IPS-NIHi7 (cell line): Measurements from ENCODE around the gene CPA5.
A peak's percentile ranks its signal among the peaks of the same experiment; 100 is the strongest.
"Not testable (repeated sequence)": the region's sequence is repeated elsewhere in the genome, so short reads cannot be mapped to it uniquely, and the experiment has no call there.

Experiments
- DNase-seq: peaks from one replicate; pipeline ENCODE4 v3.0.0; 2012; ENCODE audit warnings: mixed read lengths; ENCODE audit errors: extremely low spot score

Gene CPA5

GRCh38 chr7:130358471-130358870 lies 13.9 kb downstream of the CPA5 start:
- no peak for DNase-seq

- DNase-seq, result no peak
These were observed 14.8 kb downstream of the CPA5 start for GRCh38 chr7:130359276-130359857.

- DNase-seq, result no peak
These were observed 15.9 kb downstream of the CPA5 start for GRCh38 chr7:130360518-130360917.

- DNase-seq, result no peak
These were observed 17.1 kb downstream of the CPA5 start for GRCh38 chr7:130361681-130362080.

- DNase-seq, result no peak
These were observed 17.7 kb downstream of the CPA5 start for GRCh38 chr7:130362251-130362816.

GRCh38 chr7:130363026-130363847 lies 18.6 kb downstream of the CPA5 start:
- DNase-seq, result no peak

GRCh38 chr7:130364451-130364850 lies 19.8 kb downstream of the CPA5 start:
- DNase-seq, result no peak

- no peak for DNase-seq
These were observed 20.5 kb downstream of the CPA5 start for GRCh38 chr7:130365088-130365487.

GRCh38 chr7:130365511-130366441 lies 21.2 kb downstream of the CPA5 start:
- peak; percentile 45 for DNase-seq

- no peak for DNase-seq
These were observed 21.9 kb downstream of the CPA5 start for GRCh38 chr7:130366564-130366963.

GRCh38 chr7:130367088-130367755 lies 22.6 kb downstream of the CPA5 start:
- no peak for DNase-seq

- DNase-seq, result no peak
These were observed 23.5 kb downstream of the CPA5 start for GRCh38 chr7:130367836-130368746.

GRCh38 chr7:130369110-130369711 lies 24.6 kb downstream of the CPA5 start:
- DNase-seq, result no peak

- DNase-seq, result no peak
These were observed 25.4 kb downstream of the CPA5 start for GRCh38 chr7:130369831-130370550.

- no peak for DNase-seq
These were observed 26.4 kb downstream of the CPA5 start for GRCh38 chr7:130371046-130371445.

- DNase-seq, result no peak
These were observed 28.0 kb downstream of the CPA5 start for GRCh38 chr7:130372402-130373165.

GRCh38 chr7:130374507-130374906 lies 29.9 kb downstream of the CPA5 start:
- DNase-seq, result no peak

- not testable (repeated sequence) for DNase-seq
These were observed 31.8 kb downstream of the CPA5 start for GRCh38 chr7:130376461-130376860.
